Panc1 (cell line): ENCODE measurements around the gene ZNF8. TPM values are rescaled to one million over a fixed set of nuclear protein-coding genes. Genes with fewer than 3 reads are reported as not detected.

Source experiments
- ATAC-seq: fragments of 200-7000 bp; cut with Tn5 transposase; 2 replicates; pipeline ENCODE4 v1.9.1; 2020; ENCODE audit warnings: mild to moderate bottlenecking, moderate library complexity
- BruUV-seq: library from RNA; stranded (reverse); fragments of 400-500 nt; replicated peaks from 2 replicates; lab custom pipeline; 2021; lab: Mats Ljungman, UMichigan
- CTCF ChIA-PET: fragments of 300-600 bp; sonication (Branson Sonifier 250); formaldehyde crosslinking; loops from one replicate; lab custom pipeline; 2022; ENCODE audit warnings: antibody characterized with exemption; lab: Charles Lee
- POLR2A ChIA-PET: fragments of 300-600 bp; sonication (Branson Sonifier 250); formaldehyde crosslinking; loops from one replicate; lab custom pipeline; 2022; ENCODE audit warnings: antibody characterized with exemption; lab: Charles Lee
- DNase-seq: peaks from one replicate; pipeline ENCODE4 v3.0.0-alpha.2; 2010; ENCODE audit warnings: low read depth, low spot score
- H3K27ac ChIP-seq: 2 replicates; pipeline ENCODE4 v1.5.1; 2011; ENCODE audit warnings: mild to moderate bottlenecking, low read length, inconsistent platforms
- H3K27me3 ChIP-seq: fragments of 200-500 bp; sonication (Bioruptor generic); 2 replicates; pipeline ENCODE4 v1.6.0; 2014; ENCODE audit warnings: low read length, inconsistent platforms; ENCODE audit not compliant: control insufficient read depth, insufficient read depth
- H3K36me3 ChIP-seq: fragments of 200-500 bp; sonication (Bioruptor generic); 2 replicates; pipeline ENCODE4 v1.5.1; 2014; ENCODE audit warnings: inconsistent platforms, mild to moderate bottlenecking, low read length, moderate library complexity; ENCODE audit not compliant: control insufficient read depth, insufficient read depth
- H3K4me1 ChIP-seq: 2 replicates; pipeline ENCODE4 v1.5.1; 2011; ENCODE audit warnings: inconsistent platforms, mild to moderate bottlenecking, low read length, moderate library complexity; ENCODE audit not compliant: control insufficient read depth, insufficient read depth
- H3K4me3 ChIP-seq, 2 experiments: 2 replicates each; pipeline ENCODE4 v1.5.1; 2011 to 2012; ENCODE audit warnings: low read depth in 2 of 2, low read length in 2 of 2, mild to moderate bottlenecking in 2 of 2, inconsistent platforms in 1 of 2, moderate library complexity in 1 of 2
- H3K9me3 ChIP-seq: fragments of 200-500 bp; sonication (Bioruptor generic); 2 replicates; pipeline ENCODE4 v1.5.1; 2014; ENCODE audit warnings: low read depth, mild to moderate bottlenecking, inconsistent platforms, low read length, moderate library complexity; ENCODE audit not compliant: control insufficient read depth, insufficient read depth
- CTCF ChIP-seq: fragments of 450-650 bp; IDR thresholded peaks from 2 replicates; pipeline ENCODE4 v1.5.1; 2017; ENCODE audit warnings: mild to moderate bottlenecking
- POLR2AphosphoS5 ChIP-seq: IDR thresholded peaks from 2 replicates; pipeline ENCODE4 v1.6.1; 2012; ENCODE audit warnings: mild to moderate bottlenecking, low read depth, low read length, moderate library complexity
- REST ChIP-seq, 2 experiments: IDR thresholded peaks; 2 replicates each; pipeline ENCODE4 v1.6.1; 2011 to 2012; ENCODE audit warnings: low read depth in 2 of 2, control low read depth in 1 of 2, low read length in 1 of 2, mild to moderate bottlenecking in 1 of 2, moderate library complexity in 1 of 2; ENCODE audit not compliant: insufficient read depth in 1 of 2
- SIN3A ChIP-seq: IDR thresholded peaks from 2 replicates; pipeline ENCODE4 v1.6.1; 2012; ENCODE audit warnings: low read depth, mild to moderate bottlenecking, low read length, moderate library complexity, borderline replicate concordance; ENCODE audit not compliant: insufficient read depth
- TCF7L2 ChIP-seq: IDR thresholded peaks from 2 replicates; pipeline ENCODE4 v1.6.1; 2011; ENCODE audit warnings: mild to moderate bottlenecking, low read depth, low read length, inconsistent platforms
- in situ Hi-C: cut with HindIII; loops from 2 replicates; pipeline ENCODE4 v1.10.0; 2016; ENCODE audit warnings: low sequenced_read_pairs, low pct_unique_long_range_greater_than_20kb
- intact Hi-C: fragments of 100-400 bp; cut with micrococcal nuclease; formaldehyde crosslinking; loops from one replicate; pipeline ENCODE4 v1.10.0; 2022; ENCODE audit not compliant: unreplicated experiment
- total RNA-seq: library from RNA; stranded (reverse); gene quantifications from one replicate; pipeline ENCODE4 v1.2.1, GENCODE V29; 2021; ENCODE audit not compliant: unreplicated experiment

ZNF8 gene
- total RNA-seq, 1 experiment from 2014 or later = 12.6 TPM

GRCh38 chr19:58336216-58336615, 57.5 kb downstream of the ZNF8 start:
- Histone ChIP-seq H3K4me3 (no peak overlapping the region), H3K27ac (no peak overlapping the region), H3K4me1 (no peaks in the 10 kb centered on the region), H3K9me3 (0 out of 2 replicates have a peak, but pooled peaks cover 4% of the 10 kb centered on the region), H3K27me3 (no peaks in the 10 kb centered on the region), H3K36me3 (no peaks in the 10 kb centered on the region)
- DNase-seq (no peak), ATAC-seq (no peak)
- BruUV-seq = no TSS peak
- intact Hi-C loops (no loop called here), in situ Hi-C loops (no loop called here)
- TF ChIP-seq CTCF (no peak), SIN3A (no peak), REST (IDR thresholded peaks at IDR 0.05; ENCODE audit: insufficient read depth in 1 of 2, low read depth in 2 of 2, low read length in 1 of 2) (no peak), TCF7L2 (no peak), POLR2AphosphoS5 (no peak)
- POLR2A ChIA-PET = no interaction called here
- CTCF ChIA-PET = no interaction called here

- H3K9me3 ChIP-seq = 0 out of 2 replicates have a peak, but pooled peaks cover 4% of the 10 kb centered on the region
- DNase-seq (no peak), ATAC-seq (no peak)
- no peak overlapping the region for H3K4me3 ChIP-seq
- intact Hi-C loops (no loop called here), in situ Hi-C loops (no loop called here)
- H3K4me1 ChIP-seq = no peaks in the 10 kb centered on the region
- BruUV-seq = no TSS peak
- POLR2A ChIA-PET = no interaction called here
- H3K36me3 ChIP-seq = no peaks in the 10 kb centered on the region
- CTCF ChIA-PET = no interaction called here
- TF ChIP-seq TCF7L2 (no peak), REST (IDR thresholded peaks at IDR 0.05; ENCODE audit: insufficient read depth in 1 of 2, low read depth in 2 of 2, low read length in 1 of 2) (no peak), SIN3A (no peak), POLR2AphosphoS5 (no peak), CTCF (no peak)
- H3K27me3 ChIP-seq = no peaks in the 10 kb centered on the region
- no peak overlapping the region for H3K27ac ChIP-seq
Observed at GRCh38 chr19:58336820-58337219, 58.1 kb downstream of the ZNF8 start.
